ENCODE measurements around the gene AP1M1. TPM values are rescaled to one million over a fixed set of nuclear protein-coding genes. Genes with fewer than 3 reads are reported as not detected.
A peak's percentile ranks its signal among the peaks of the same experiment; 100 is the strongest.
"Not testable (repeated sequence)": the region's sequence is repeated elsewhere in the genome, so short reads cannot be mapped to it uniquely, and the experiment has no call there.

AP1M1 gene
- total RNA-seq, 1 donor from 2014 or later = 162 TPM

GRCh38 chr19:16280306-16280705 is 82.6 kb downstream of the AP1M1 start:
- intact Hi-C loops (cut with DNase I) = loop anchor here (5.0 kb wide), 1 partner anchor 33 kb away; no protein-coding TSS in a partner anchor
- H3K4me1 ChIP-seq = peaks cover 14 to 34% of the 10 kb centered on the region in 2 donors
- TF ChIP-seq CTCF (IDR thresholded peaks at IDR 0.05) = no peak

GRCh38 chr19:16281743-16282142 is 84.0 kb downstream of the AP1M1 start:
- Histone ChIP-seq H3K27ac (peak overlapping the region; percentile 95), H3K36me3 (no peaks in the 10 kb centered on the region), H3K4me3 (no peak overlapping the region), H3K4me1 (peaks cover 20 to 48% of the 10 kb centered on the region in 2 donors), H3K9me3 (no peaks in the 10 kb centered on the region), H3K27me3 (no peaks in the 10 kb centered on the region)
- no peak for DNase-seq (ENCODE audit: low spot score in 2 of 2)
- intact Hi-C loops (cut with DNase I) = loop anchor here (2.0 to 5.0 kb wide), 3 partner anchors 34 to 43 kb away; partner anchors contain the start of gene KLF2
- TF ChIP-seq CTCF (IDR thresholded peaks at IDR 0.05) = no peak

More at GRCh38 chr19:16280306-16280705, 82.6 kb downstream of the AP1M1 start:
- Histone ChIP-seq H3K4me3 (no peak overlapping the region), H3K36me3 (no peaks in the 10 kb centered on the region), H3K9me3 (no peaks in the 10 kb centered on the region), H3K27me3 (no peaks in the 10 kb centered on the region), H3K27ac (peak overlapping the region; percentile 24 to 71)
- DNase-seq (ENCODE audit: low spot score in 2 of 2) = no peak

GRCh38 chr19:16283210-16284061 is 85.7 kb downstream of the AP1M1 start:
- H3K27ac ChIP-seq = peak overlapping the region; percentile 95
- H3K27me3 ChIP-seq = no peaks in the 10 kb centered on the region
- DNase-seq (ENCODE audit: low spot score in 2 of 2) = peak; percentile 80 to 93
- H3K9me3 ChIP-seq = no peaks in the 10 kb centered on the region
- H3K4me1 ChIP-seq = peaks cover 23 to 63% of the 10 kb centered on the region in 2 donors
- no peaks in the 10 kb centered on the region for H3K36me3 ChIP-seq
- H3K4me3 ChIP-seq = peak overlapping the region; percentile 29 to 57
- TF ChIP-seq CTCF (IDR thresholded peaks at IDR 0.05) = no peak
- intact Hi-C loops (cut with DNase I) = loop anchor here (2.0 to 5.0 kb wide), 3 partner anchors 33 to 41 kb away; partner anchors contain the start of gene KLF2

GRCh38 chr19:16284505-16284904 is 86.8 kb downstream of the AP1M1 start:
- TF ChIP-seq CTCF (IDR thresholded peaks at IDR 0.05) = no peak
- no peaks in the 10 kb centered on the region for H3K9me3 ChIP-seq
- H3K27me3 ChIP-seq = no peaks in the 10 kb centered on the region
- intact Hi-C loops (cut with DNase I) = loop anchor here (5.0 kb wide), 1 partner anchor 37 kb away; no protein-coding TSS in a partner anchor
- H3K36me3 ChIP-seq = no peaks in the 10 kb centered on the region
- H3K4me1 ChIP-seq = peaks cover 22 to 58% of the 10 kb centered on the region in 2 donors
- no peak for DNase-seq (ENCODE audit: low spot score in 2 of 2)
- H3K4me3 ChIP-seq = peak overlapping the region in 1 of 2 donors; percentile 57
- H3K27ac ChIP-seq = peak overlapping the region; percentile 95

- DNase-seq (ENCODE audit: low spot score in 2 of 2); intact Hi-C loops (cut with DNase I); H3K36me3 ChIP-seq; H3K9me3 ChIP-seq; H3K27me3 ChIP-seq; H3K4me3 ChIP-seq: not testable (repeated sequence)
- peak overlapping the region; percentile 95 for H3K27ac ChIP-seq
- H3K4me1 ChIP-seq = peaks cover 20 to 52% of the 10 kb centered on the region in 2 donors
Observed at GRCh38 chr19:16285079-16285478, 87.4 kb downstream of the AP1M1 start.
